ENCODE measurements around the gene NECAP2. TPM values are rescaled to one million over a fixed set of nuclear protein-coding genes. Genes with fewer than 3 reads are reported as not detected.

NECAP2 gene
- 10 to 100 TPM; 69.5 to 73.5 TPM for total RNA-seq
- 10 to 100 TPM; 73.8 to 84.1 (median 78.5) TPM for polyA plus RNA-seq (ENCODE audit: insufficient read length in 6 of 6)
- long read RNA-seq, donor 1, transcript NECAP2-201 (8 exons, 2,070 nt), result major isoform, 24 of 81 reads
- long read RNA-seq, donor 1, transcript NECAP2-211 (2 exons, 550 nt), result minor isoform, 15 of 81 reads
- long read RNA-seq, donor 1, partial matches to known transcripts, result 30 of 81 reads
- long read RNA-seq, donor 1, other reads (novel, unspliced or antisense), result 9 of 81 reads
- long read RNA-seq, donor 2, transcript NECAP2-201 (8 exons, 2,070 nt), result major isoform, 23 of 38 reads
- long read RNA-seq, donor 2, partial matches to known transcripts, result 0 of 38 reads
- long read RNA-seq, donor 2, other reads (novel, unspliced or antisense), result 9 of 38 reads
- long read RNA-seq, donor 3, transcript NECAP2-201 (8 exons, 2,070 nt), result major isoform, 16 of 28 reads
- long read RNA-seq, donor 3, partial matches to known transcripts, result 0 of 28 reads
- long read RNA-seq, donor 3, other reads (novel, unspliced or antisense), result 8 of 28 reads
- long read RNA-seq, donor 4, transcript NECAP2-201 (8 exons, 2,070 nt), result major isoform, 48 of 67 reads
- long read RNA-seq, donor 4, partial matches to known transcripts, result 12 of 67 reads
- long read RNA-seq, donor 4, other reads (novel, unspliced or antisense), result 5 of 67 reads
- long read RNA-seq, donor 5, transcript NECAP2-201 (8 exons, 2,070 nt), result major isoform, 15 of 53 reads
- long read RNA-seq, donor 5, transcript NECAP2-211 (2 exons, 550 nt), result minor isoform, 9 of 53 reads
- long read RNA-seq, donor 5, partial matches to known transcripts, result 28 of 53 reads
- long read RNA-seq, donor 5, other reads (novel, unspliced or antisense), result 0 of 53 reads
- long read RNA-seq, donor 6, transcript NECAP2-201 (8 exons, 2,070 nt), result major isoform, 20 of 78 reads
- long read RNA-seq, donor 6, transcript NECAP2-211 (2 exons, 550 nt), result minor isoform, 5 of 78 reads
- long read RNA-seq, donor 6, partial matches to known transcripts, result 41 of 78 reads
- long read RNA-seq, donor 6, other reads (novel, unspliced or antisense), result 9 of 78 reads
- long read RNA-seq, donor 7, transcript NECAP2-211 (2 exons, 550 nt), result minor isoform, 5 of 58 reads
- long read RNA-seq, donor 7, transcript NECAP2-201 (8 exons, 2,070 nt), result major isoform, 25 of 58 reads
- long read RNA-seq, donor 7, partial matches to known transcripts, result 18 of 58 reads
- long read RNA-seq, donor 7, other reads (novel, unspliced or antisense), result 8 of 58 reads
- long read RNA-seq, donor 8, transcript NECAP2-211 (2 exons, 550 nt), result minor isoform, 13 of 42 reads
- long read RNA-seq, donor 8, transcript NECAP2-201 (8 exons, 2,070 nt), result major isoform, 16 of 42 reads
- long read RNA-seq, donor 8, partial matches to known transcripts, result 0 of 42 reads
- long read RNA-seq, donor 8, other reads (novel, unspliced or antisense), result 9 of 42 reads
- long read RNA-seq, donor 9, result 0 reads
- long read RNA-seq, donor 10, transcript NECAP2-202 (7 exons, 1,929 nt), result minor isoform, 9 of 90 reads
- long read RNA-seq, donor 10, transcript NECAP2-201 (8 exons, 2,070 nt), result major isoform, 71 of 90 reads
- long read RNA-seq, donor 10, partial matches to known transcripts, result 3 of 90 reads
- long read RNA-seq, donor 10, other reads (novel, unspliced or antisense), result 7 of 90 reads
- long read RNA-seq, donor 11, transcript NECAP2-201 (8 exons, 2,070 nt), result major isoform, 12 of 28 reads
- long read RNA-seq, donor 11, partial matches to known transcripts, result 5 of 28 reads
- long read RNA-seq, donor 11, other reads (novel, unspliced or antisense), result 5 of 28 reads
- long read RNA-seq, donor 12, transcript NECAP2-211 (2 exons, 550 nt), result minor isoform, 7 of 109 reads
- long read RNA-seq, donor 12, transcript NECAP2-201 (8 exons, 2,070 nt), result major isoform, 17 of 109 reads
- long read RNA-seq, donor 12, partial matches to known transcripts, result 76 of 109 reads
- long read RNA-seq, donor 12, other reads (novel, unspliced or antisense), result 7 of 109 reads

DNA sequence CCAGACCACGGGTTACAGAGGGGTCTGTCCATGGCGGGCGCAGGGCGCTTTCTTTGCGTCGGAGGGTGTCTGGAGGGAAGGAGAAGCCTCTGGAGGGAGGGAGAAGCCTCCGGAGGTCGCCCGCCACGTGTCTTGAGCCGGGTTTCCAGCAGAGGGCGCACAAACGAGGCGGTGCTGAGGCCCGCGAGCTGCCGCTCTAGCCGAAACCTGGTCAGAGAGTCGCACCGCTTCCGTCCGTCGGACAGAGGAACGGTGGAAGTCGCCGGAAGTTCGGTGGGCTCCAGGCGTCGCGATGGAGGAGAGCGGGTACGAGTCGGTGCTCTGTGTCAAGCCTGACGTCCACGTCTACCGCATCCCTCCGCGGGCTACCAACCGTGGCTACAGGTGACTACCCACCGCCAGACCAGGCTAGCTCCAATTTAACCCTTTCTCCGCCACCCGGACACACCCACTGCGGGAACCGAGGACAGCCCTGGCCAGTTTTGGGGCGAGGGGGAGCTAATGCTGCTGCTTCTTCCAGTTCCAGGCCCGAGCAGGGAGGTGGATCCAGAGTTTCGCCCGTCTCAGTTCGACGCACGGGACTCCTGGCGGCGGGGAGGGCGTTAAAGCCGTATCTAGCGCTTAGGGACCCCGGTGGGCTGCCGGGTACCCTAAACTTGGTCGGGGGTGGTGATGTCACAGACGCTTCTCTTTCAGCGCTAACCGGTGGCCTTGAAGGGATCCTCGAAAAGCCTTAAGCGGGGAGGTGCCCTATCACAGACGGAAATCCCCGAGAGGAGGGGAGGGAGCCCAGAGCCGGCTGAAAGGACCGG lies at the start of gene NECAP2:
Gene NECAP2 (plus strand): TSS at position 255 of the 812 bp plus-strand sequence. CDS start 38 bp downstream, at position 293.
- ATAC-seq (peak; percentile 98), DNase-seq (peak; percentile 91 to 99 (median 95))
- Histone ChIP-seq H3K9me3 (no peaks in the 10 kb centered on the region), H3K36me3 (peaks cover 0 to 25% of the 10 kb centered on the region in 2 donors), H3K27ac (peak within 1 kb of the TSS; percentile 80 to 91), H3K4me1 (peaks cover 13 to 49% of the 10 kb centered on the region in 2 donors), H3K4me3 (peak within 1 kb of the TSS; percentile 83 to 96), H3K27me3 (no peaks in the 10 kb centered on the region)
- intact Hi-C loops (cut with DNase I), result no loop called here
- TF ChIP-seq, protein P1, sequence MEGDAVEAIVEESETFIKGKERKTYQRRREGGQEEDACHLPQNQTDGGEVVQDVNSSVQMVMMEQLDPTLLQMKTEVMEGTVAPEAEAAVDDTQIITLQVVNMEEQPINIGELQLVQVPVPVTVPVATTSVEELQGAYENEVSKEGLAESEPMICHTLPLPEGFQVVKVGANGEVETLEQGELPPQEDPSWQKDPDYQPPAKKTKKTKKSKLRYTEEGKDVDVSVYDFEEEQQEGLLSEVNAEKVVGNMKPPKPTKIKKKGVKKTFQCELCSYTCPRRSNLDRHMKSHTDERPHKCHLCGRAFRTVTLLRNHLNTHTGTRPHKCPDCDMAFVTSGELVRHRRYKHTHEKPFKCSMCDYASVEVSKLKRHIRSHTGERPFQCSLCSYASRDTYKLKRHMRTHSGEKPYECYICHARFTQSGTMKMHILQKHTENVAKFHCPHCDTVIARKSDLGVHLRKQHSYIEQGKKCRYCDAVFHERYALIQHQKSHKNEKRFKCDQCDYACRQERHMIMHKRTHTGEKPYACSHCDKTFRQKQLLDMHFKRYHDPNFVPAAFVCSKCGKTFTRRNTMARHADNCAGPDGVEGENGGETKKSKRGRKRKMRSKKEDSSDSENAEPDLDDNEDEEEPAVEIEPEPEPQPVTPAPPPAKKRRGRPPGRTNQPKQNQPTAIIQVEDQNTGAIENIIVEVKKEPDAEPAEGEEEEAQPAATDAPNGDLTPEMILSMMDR (IDR thresholded peaks at IDR 0.05), result peak; percentile 79 to 93

- TF ChIP-seq, protein P1 (IDR thresholded peaks at IDR 0.05), result no peak
- Histone ChIP-seq H3K27ac (peak overlapping the region in 1 of 2 donors; percentile 30), H3K4me1 (peaks cover 21 to 60% of the 10 kb centered on the region in 2 donors), H3K9me3 (no peaks in the 10 kb centered on the region), H3K4me3 (no peak overlapping the region), H3K36me3 (peaks cover 0 to 35% of the 10 kb centered on the region in 2 donors), H3K27me3 (no peaks in the 10 kb centered on the region)
- intact Hi-C loops (cut with DNase I), result no loop called here
- ATAC-seq (no peak), DNase-seq (no peak)
Measured at GRCh38 chr1:16391411-16391810, 49.1 kb upstream of the NECAP2 start.

GRCh38 chr1:16392740-16393569 lies 47.6 kb upstream of the NECAP2 start:
- H3K9me3 ChIP-seq, result no peaks in the 10 kb centered on the region
- intact Hi-C loops (cut with DNase I), result no loop called here
- DNase-seq, result no peak
- no peak overlapping the region for H3K4me3 ChIP-seq
- peaks cover 7 to 53% of the 10 kb centered on the region in 2 donors for H3K4me1 ChIP-seq
- TF ChIP-seq, protein P1 (IDR thresholded peaks at IDR 0.05), result no peak
- H3K36me3 ChIP-seq, result peaks cover 0 to 50% of the 10 kb centered on the region in 2 donors
- no peak overlapping the region for H3K27ac ChIP-seq
- H3K27me3 ChIP-seq, result no peaks in the 10 kb centered on the region
- no peak for ATAC-seq
